DMS79 (cell line): ENCODE measurements around the gene MMP17.
A peak's percentile ranks its signal among the peaks of the same experiment; 100 is the strongest.

Experiments used
- DNase-seq: peaks from one replicate; lab custom pipeline; 2025; lab: John Stamatoyannopoulos, UW

Gene MMP17

DNA sequence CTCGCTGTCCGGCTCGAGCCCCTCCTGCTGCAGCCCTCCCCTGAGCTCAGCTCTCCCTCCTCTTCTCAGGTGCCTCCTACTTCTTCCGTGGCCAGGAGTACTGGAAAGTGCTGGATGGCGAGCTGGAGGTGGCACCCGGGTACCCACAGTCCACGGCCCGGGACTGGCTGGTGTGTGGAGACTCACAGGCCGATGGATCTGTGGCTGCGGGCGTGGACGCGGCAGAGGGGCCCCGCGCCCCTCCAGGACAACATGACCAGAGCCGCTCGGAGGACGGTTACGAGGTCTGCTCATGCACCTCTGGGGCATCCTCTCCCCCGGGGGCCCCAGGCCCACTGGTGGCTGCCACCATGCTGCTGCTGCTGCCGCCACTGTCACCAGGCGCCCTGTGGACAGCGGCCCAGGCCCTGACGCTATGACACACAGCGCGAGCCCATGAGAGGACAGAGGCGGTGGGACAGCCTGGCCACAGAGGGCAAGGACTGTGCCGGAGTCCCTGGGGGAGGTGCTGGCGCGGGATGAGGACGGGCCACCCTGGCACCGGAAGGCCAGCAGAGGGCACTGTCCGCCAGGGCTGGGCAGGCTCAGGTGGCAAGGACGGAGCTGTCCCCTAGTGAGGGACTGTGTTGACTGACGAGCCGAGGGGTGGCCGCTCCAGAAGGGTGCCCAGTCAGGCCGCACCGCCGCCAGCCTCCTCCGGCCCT is 22.8 kb downstream of the MMP17 start:
- DNase-seq = no peak

GRCh38 chr12:131851741-131852550 is 23.8 kb downstream of the MMP17 start:
- no peak for DNase-seq

- DNase-seq = no peak
Observed at GRCh38 chr12:131852551-131853299, 24.5 kb downstream of the MMP17 start.

- no peak for DNase-seq
Observed at GRCh38 chr12:131853832-131854797, 25.9 kb downstream of the MMP17 start.

- no peak for DNase-seq
Observed at GRCh38 chr12:131854861-131855476, 26.8 kb downstream of the MMP17 start.

- DNase-seq = no peak
Observed at GRCh38 chr12:131855521-131856142, 27.4 kb downstream of the MMP17 start.

GRCh38 chr12:131856366-131857097 is 28.3 kb downstream of the MMP17 start:
- DNase-seq = no peak

DNA sequence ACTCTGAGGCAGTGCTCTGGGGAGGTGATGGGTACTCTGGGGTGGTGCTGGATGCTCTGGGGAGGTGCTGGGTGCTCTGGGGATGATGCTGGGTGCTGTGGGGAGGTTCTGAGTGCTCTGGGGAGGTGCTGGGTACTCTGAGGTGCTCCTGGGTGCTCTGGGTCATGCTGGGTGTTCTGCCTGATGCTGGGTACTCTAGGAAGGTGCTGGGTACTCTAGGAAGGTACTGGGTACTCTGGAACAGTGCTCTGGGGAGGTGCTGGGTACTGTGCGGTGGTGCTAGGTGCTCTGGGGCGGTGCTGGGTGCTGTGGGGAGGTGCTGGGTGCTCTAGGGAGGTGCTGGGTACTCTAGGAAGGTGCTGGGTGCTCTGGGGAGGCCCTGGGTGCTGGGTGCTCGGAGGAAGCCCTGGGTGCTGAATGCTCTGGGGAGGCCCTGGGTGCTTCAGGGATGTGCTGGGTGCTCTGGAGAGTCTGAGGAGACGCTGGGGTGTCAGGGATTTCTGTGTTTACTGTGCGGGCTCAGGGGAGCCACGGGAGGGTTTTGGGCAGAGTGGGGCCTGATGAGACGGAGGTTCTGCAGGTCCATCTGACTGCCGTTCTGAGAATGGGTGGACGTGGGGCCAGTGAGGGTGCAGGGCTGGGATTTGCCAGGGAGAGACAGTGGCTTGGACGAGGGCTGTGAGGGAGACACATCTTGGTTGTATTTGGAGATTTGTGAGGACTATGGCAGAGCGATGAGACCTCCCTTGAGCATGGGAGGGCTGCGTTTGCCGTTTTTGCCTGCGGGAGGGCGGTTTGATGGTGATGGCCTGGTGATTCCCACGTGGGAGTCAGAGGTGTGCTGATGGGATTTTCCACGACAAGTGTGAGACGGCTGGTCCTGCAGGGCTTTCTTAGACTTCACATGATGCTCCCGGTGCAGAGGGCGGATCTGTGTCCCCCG is 30.0 kb downstream of the MMP17 start:
- DNase-seq = no peak

GRCh38 chr12:131860472-131861260 is 32.5 kb downstream of the MMP17 start:
- peak; percentile 64 for DNase-seq

DNA sequence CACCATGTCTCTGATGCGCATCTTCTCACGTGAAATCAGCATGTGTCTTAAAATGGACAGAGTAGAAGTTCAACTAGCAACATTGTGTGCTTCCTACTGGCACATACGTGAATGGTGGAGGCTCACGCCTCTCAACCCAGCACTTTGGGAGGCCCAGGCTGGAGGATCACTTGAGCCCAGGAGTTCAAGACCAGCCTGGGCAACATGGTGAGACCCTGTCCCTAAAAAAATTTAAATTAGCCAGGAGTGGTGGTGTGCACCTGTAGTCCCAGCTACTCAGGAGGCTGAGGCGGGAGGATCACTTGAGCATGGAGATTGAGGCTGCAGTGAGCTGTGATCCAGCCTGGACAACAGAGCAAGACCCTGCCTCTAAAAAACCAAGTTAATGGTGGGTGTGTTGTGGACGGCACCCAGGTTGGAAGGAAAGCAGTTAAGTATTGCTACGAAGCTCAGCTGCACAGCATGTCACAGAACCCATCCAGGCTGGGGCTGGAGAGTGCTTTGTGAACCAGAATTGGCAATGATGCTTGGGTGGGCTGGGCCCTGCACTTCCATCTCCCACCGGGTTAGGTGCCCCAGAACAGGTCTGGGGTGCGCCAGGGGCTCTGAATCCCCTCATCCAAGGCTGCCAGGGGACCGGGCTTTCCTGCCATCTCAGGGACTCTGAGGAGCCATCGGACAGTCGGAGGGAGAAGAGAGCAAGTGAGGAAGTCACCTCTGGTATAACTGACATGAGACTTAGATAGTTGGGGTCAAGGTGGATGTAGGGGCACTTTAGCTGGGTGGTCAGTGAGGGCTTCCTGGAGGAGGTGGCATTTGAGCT is 33.3 kb downstream of the MMP17 start:
- DNase-seq = no peak

DNA sequence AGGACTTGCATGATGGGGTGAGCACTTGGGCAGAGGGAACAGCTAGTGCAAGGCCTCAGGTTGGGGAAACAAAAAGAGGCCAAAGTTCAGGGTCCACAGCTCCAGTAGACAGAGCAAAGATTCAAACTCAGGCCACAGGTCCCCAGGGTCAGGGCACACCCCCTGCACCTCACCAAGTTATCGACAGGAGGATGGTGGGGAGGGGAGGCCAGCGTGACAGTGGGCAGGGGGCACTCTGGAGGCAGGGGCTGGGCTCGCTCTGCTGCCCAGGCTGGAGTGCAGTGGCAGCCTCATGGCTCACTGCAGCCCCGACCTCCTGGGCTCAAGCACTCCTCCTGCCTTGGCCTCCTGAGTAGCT is 33.9 kb downstream of the MMP17 start:
- no peak for DNase-seq

DNA sequence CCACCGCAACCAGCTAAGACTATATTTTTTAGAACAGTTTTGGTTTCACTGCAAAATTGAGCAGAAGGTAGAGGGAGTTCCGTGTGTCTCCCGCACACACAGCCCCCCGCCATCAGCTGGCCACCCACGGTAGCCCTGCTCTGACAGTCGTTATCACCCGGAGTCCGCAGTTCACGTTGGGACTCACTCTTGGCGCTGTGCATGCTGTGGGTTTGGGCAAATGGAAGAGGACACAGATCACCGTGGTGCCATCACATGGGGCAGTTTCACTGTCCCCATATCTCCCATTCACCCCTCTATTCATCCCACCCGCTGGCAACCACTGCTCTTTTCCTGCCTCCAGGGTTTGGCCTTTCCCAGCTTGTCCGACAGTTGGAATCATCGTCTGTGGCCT is 34.4 kb downstream of the MMP17 start:
- DNase-seq = no peak

DNA sequence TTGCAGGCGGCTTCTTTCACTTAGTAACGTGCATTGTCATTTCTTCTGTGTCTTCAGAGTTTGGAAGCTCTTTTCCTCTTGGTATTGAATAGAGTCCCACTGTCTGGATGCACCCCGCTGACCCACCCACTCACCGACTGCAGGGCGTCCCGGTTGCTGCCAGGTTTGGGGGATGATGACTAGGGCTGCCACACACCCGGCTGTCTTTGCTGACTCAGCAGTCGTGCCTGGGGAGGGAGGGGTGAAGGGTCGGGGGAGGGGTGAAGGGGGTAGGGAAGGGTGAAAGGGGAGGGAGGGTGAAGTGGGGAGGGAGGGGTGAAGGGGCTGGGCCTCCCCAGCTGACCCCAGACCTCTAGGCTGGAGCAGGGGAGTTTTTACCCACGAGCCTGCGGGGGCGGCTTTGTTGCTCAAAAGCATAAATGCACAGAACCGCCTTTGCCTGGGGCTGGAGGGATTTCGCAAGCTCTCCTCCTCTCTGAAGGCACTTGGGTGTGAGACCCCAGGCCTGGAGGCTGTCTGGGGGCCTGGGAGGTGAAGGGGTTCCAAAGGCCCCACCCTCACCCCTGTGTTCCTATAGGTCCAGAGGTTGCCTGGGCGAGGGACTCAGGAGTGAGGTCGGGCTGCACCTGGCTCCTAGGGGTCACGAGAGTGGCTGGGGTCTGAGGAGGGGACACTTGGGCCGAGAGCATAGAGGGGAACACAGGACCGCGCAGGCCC is 35.0 kb downstream of the MMP17 start:
- no peak for DNase-seq

DNA sequence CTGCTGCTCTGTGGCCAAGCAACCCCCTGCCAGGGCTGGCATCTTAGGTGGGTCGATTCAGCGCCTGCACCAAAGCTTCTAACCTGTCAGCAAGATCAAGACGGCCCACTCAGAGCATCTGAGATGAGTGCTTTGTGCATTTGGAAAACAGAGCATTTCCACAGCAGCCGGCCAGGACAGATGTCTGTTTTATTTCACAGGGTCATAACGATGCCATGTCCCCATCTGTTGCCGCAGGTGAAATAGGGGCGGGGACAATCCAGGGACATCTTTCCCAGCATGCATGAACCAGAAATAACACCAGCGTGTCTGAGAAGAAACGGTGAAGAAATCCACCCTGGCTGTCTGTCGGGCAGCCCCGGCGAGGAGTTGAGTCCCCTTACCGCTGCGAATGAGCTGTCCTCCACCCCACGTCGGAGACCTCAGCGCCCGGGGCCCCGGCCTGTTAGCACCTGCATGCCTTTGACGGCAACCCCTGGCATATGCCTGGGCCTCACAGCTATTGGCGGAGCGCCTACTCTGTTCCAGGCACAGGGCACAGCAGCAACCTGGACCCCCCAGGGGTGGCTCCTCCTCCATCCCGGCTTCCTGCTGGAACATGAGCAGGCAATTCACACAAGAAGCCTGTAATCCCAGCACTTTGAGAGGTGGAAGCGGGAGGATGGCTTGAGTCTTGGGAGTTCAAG is 35.7 kb downstream of the MMP17 start:
- no peak for DNase-seq

DNA sequence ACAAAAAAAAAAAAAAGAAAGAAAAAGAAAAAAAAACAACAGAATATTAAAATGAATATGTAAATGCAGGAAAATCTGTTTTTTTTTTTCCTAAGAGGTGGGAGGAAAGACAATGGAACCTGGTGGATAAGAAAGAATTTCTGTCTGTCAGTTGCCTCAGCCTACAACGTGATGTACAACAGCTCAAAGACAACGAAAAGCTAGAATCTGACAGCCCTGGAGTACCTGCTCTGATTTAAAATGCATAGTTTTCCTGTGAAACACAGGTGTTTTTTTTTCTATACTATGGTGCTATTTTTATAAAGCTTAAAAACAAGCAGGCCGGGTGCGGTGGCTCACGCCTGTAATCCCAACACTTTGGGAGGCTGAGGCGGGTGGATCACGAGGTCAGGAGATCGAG is 36.3 kb downstream of the MMP17 start:
- no peak for DNase-seq
